Parathyroid adenoma (tissue), 2 donors: ENCODE results near the gene ADAMTS8.

ENCODE experiments used
- H2AFZ ChIP-seq: fragments of 300-600 bp; sonication (generic); one replicate; pipeline ENCODE4 v1.7.0; 2017; ENCODE audit warnings: antibody characterized with exemption, mild to moderate bottlenecking
- H3K27ac ChIP-seq: fragments of 300-600 bp; sonication (generic); one replicate; pipeline ENCODE4 v1.7.0; 2017
- H3K27me3 ChIP-seq: fragments of 300-600 bp; sonication (generic); one replicate; pipeline ENCODE4 v1.7.0; 2017; ENCODE audit warnings: low read length; ENCODE audit not compliant: control insufficient read depth, insufficient read depth
- H3K36me3 ChIP-seq: fragments of 300-600 bp; sonication (generic); one replicate; pipeline ENCODE4 v1.7.0; 2017; ENCODE audit warnings: low read length; ENCODE audit not compliant: control insufficient read depth, insufficient read depth
- H3K4me1 ChIP-seq: fragments of 300-600 bp; sonication (generic); one replicate; pipeline ENCODE4 v1.7.0; 2017; ENCODE audit warnings: control low read depth
- H3K4me2 ChIP-seq: fragments of 300-600 bp; sonication (generic); one replicate; pipeline ENCODE4 v1.7.0; 2017; ENCODE audit warnings: low read length
- H3K4me3 ChIP-seq: fragments of 300-600 bp; sonication (generic); one replicate; pipeline ENCODE4 v1.7.0; 2017; ENCODE audit warnings: low read depth, low read length
- H3K79me2 ChIP-seq: fragments of 300-600 bp; sonication (generic); one replicate; pipeline ENCODE4 v1.7.0; 2017; ENCODE audit warnings: control low read depth
- H3K9ac ChIP-seq: fragments of 300-600 bp; sonication (generic); one replicate; pipeline ENCODE4 v1.7.0; 2017; ENCODE audit warnings: mild to moderate bottlenecking
- H3K9me3 ChIP-seq: fragments of 300-600 bp; sonication (generic); one replicate; pipeline ENCODE4 v1.7.0; 2017; ENCODE audit warnings: low read length; ENCODE audit not compliant: control insufficient read depth
- TF ChIP-seq, protein P1 (sequence below): fragments of 300-600 bp; sonication (generic); IDR thresholded peaks from one replicate; pipeline ENCODE4 v1.7.0; 2017; ENCODE audit warnings: antibody characterized with exemption, mild to moderate bottlenecking
- donor health status: primary hyperparathyroidism.

The ADAMTS8 gene

DNA sequence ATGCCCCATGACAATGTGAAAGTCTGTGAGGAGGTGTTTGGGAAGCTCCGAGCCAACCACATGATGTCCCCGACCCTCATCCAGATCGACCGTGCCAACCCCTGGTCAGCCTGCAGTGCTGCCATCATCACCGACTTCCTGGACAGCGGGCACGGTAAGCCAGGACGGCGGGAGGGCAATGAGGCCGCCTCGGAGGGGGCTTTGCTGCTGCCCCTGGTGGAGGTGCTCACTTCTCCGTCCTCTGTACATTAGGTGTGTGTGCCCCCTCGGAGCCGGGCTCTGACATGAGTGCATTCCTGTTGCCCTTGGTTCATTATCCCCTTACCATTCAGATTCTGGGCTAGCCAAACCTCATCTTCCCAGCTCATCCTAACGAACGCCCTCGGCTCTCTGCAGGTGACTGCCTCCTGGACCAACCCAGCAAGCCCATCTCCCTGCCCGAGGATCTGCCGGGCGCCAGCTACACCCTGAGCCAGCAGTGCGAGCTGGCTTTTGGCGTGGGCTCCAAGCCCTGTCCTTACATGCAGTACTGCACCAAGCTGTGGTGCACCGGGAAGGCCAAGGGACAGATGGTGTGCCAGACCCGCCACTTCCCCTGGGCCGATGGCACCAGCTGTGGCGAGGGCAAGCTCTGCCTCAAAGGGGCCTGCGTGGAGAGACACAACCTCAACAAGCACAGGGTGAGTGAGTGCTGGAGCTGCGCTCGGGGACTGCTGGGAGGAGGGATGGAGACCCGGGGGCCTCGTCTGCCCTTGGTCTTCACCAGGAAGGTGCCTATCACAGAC is 33.9 kb upstream of the ADAMTS8 start:
- Histone ChIP-seq H3K4me1 (no peaks in the 10 kb centered on the region), H2AFZ (no peak overlapping the region), H3K36me3 (no peaks in the 10 kb centered on the region), H3K27ac (no peak overlapping the region), H3K9ac (no peak overlapping the region), H3K9me3 (no peaks in the 10 kb centered on the region), H3K79me2 (no peaks in the 10 kb centered on the region), H3K4me3 (no peak overlapping the region), H3K27me3 (no peaks in the 10 kb centered on the region), H3K4me2 (no peak overlapping the region)
- TF ChIP-seq, protein P1, sequence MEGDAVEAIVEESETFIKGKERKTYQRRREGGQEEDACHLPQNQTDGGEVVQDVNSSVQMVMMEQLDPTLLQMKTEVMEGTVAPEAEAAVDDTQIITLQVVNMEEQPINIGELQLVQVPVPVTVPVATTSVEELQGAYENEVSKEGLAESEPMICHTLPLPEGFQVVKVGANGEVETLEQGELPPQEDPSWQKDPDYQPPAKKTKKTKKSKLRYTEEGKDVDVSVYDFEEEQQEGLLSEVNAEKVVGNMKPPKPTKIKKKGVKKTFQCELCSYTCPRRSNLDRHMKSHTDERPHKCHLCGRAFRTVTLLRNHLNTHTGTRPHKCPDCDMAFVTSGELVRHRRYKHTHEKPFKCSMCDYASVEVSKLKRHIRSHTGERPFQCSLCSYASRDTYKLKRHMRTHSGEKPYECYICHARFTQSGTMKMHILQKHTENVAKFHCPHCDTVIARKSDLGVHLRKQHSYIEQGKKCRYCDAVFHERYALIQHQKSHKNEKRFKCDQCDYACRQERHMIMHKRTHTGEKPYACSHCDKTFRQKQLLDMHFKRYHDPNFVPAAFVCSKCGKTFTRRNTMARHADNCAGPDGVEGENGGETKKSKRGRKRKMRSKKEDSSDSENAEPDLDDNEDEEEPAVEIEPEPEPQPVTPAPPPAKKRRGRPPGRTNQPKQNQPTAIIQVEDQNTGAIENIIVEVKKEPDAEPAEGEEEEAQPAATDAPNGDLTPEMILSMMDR, result no peak

DNA sequence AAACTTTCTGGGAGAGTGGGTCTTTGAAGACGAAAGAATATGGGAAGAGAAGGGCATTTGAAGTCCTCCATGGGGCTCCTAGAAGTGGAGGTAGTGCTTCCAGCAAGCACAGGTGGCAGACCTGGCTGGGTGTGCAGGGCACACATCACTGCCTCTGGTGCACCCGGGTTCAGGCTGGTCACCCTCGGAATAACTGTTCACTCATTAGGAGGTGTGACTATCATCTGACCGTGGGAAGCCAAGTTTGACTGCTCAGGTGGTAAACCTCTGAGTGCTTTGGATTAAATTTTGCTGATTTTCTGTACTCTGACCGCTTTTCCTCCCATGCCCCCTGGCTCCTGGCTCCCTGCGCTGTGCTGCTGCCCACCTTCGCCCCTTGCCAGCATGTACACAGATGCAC is 31.1 kb upstream of the ADAMTS8 start:
- H3K79me2 ChIP-seq, result no peaks in the 10 kb centered on the region
- H3K4me1 ChIP-seq, result no peaks in the 10 kb centered on the region
- TF ChIP-seq, protein P1, result no peak
- H3K27ac ChIP-seq, result no peak overlapping the region
- H3K36me3 ChIP-seq, result no peaks in the 10 kb centered on the region
- H3K27me3 ChIP-seq, result no peaks in the 10 kb centered on the region
- H2AFZ ChIP-seq, result no peak overlapping the region
- no peaks in the 10 kb centered on the region for H3K9me3 ChIP-seq
- no peak overlapping the region for H3K9ac ChIP-seq
- H3K4me2 ChIP-seq, result no peak overlapping the region
- no peak overlapping the region for H3K4me3 ChIP-seq

DNA sequence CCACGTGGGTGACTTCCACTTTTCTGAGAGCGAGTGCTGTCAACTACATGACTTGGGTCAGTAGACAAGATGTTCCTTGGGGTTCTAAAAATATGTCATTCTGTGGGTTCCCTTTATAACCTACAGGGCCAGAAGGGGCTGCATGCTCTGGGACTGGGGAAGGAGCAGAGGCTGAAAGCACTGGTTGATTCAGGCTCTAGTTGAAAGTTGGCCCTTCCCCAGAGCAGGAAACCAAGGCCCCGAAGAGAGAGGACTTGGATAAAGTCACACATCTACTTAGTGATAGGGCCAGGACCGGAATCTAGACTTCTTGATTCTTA is 30.0 kb upstream of the ADAMTS8 start:
- Histone ChIP-seq H3K4me1 (no peaks in the 10 kb centered on the region), H2AFZ (no peak overlapping the region), H3K79me2 (no peaks in the 10 kb centered on the region), H3K27ac (no peak overlapping the region), H3K36me3 (no peaks in the 10 kb centered on the region), H3K27me3 (no peaks in the 10 kb centered on the region), H3K4me3 (no peak overlapping the region), H3K4me2 (no peak overlapping the region), H3K9ac (no peak overlapping the region), H3K9me3 (no peaks in the 10 kb centered on the region)
- TF ChIP-seq, protein P1, result no peak

DNA sequence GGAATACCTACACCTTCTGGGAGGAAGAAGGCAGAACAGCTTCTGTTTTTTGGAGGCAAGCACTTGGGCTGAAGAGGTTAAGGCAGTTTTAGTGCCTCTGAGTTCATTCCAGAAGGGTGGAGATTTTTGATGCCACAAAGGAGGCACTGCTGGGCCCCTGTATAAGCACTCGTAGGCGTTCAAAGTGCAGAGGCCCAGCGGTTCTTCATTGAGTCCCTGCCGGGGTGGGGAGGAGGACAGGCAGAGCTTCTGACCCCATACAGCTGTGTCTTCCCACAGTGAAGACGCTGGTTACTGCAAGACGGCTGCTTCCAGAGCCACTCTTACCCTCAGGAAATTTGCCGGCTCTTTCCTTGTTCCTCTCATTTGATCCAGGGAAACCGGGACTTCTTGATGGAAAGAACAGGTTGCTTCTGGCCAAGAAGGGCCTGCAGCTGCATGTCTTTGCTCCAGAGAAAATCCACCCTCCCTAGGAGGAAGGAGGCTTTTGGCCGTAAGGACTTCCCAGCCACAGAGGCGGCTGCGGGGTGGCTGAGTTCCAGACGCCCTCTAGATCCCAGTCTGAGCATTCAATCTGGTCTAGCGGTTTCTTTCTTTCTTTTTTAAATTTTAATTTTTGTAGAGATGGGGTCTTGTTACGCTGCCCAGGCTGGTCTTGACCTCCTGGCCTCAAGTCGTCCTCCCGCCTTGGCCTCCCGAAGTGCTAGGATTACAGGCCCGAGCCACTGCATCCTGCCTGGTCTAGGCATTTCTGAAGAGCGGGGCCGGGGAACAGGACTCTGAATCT is 29.4 kb upstream of the ADAMTS8 start:
- TF ChIP-seq, protein P1, result no peak
- Histone ChIP-seq H2AFZ (no peak overlapping the region), H3K79me2 (no peaks in the 10 kb centered on the region), H3K9ac (no peak overlapping the region), H3K4me3 (no peak overlapping the region), H3K9me3 (no peaks in the 10 kb centered on the region), H3K4me1 (no peaks in the 10 kb centered on the region), H3K4me2 (no peak overlapping the region), H3K27ac (no peak overlapping the region), H3K27me3 (no peaks in the 10 kb centered on the region), H3K36me3 (no peaks in the 10 kb centered on the region)
